NB4 (cell line): Measurements from ENCODE around the gene ERBIN.

Source experiments
- MAX ChIP-seq: IDR thresholded peaks from 2 replicates; pipeline ENCODE4 v1.6.1; 2011; ENCODE audit warnings: low read depth, low read length
- MYC ChIP-seq: IDR thresholded peaks from 2 replicates; pipeline ENCODE4 v1.6.1; 2011; ENCODE audit warnings: low read depth, low read length
- POLR2A ChIP-seq: IDR thresholded peaks from 2 replicates; pipeline ENCODE4 v1.6.1; 2011; ENCODE audit warnings: mild to moderate bottlenecking; ENCODE audit not compliant: insufficient read length; ENCODE audit errors: extremely low read depth
- TF ChIP-seq, protein P1 (sequence below): IDR thresholded peaks from one replicate; pipeline ENCODE4 v1.5.1; 2012; ENCODE audit warnings: low read depth, low read length

DNA sequence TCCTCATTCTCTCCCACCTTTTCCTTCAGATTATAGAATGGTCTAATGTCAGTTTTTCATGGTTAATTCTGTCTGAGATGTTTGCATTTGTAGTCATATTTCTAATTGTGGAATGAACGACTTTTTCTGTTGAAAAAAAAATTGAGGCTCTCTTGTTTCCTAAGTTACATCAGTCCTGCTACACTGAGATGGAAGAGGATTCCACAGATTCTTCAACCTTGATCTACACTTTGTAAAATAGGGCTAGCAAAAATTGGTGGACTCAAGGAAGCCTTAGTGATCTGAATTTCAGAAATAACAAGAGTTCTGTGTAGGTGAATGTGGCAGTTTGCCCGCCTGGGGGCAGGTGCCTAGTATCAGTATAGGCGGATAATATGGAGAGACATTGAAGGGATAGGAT is 51.9 kb downstream of the ERBIN start:
- TF ChIP-seq MAX (no peak), POLR2A (no peak), MYC (no peak)
- TF ChIP-seq, protein P1, sequence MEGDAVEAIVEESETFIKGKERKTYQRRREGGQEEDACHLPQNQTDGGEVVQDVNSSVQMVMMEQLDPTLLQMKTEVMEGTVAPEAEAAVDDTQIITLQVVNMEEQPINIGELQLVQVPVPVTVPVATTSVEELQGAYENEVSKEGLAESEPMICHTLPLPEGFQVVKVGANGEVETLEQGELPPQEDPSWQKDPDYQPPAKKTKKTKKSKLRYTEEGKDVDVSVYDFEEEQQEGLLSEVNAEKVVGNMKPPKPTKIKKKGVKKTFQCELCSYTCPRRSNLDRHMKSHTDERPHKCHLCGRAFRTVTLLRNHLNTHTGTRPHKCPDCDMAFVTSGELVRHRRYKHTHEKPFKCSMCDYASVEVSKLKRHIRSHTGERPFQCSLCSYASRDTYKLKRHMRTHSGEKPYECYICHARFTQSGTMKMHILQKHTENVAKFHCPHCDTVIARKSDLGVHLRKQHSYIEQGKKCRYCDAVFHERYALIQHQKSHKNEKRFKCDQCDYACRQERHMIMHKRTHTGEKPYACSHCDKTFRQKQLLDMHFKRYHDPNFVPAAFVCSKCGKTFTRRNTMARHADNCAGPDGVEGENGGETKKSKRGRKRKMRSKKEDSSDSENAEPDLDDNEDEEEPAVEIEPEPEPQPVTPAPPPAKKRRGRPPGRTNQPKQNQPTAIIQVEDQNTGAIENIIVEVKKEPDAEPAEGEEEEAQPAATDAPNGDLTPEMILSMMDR: no peak
